HepG2 (cell line): ENCODE results near the gene SPRED2. TPM values are rescaled to one million over a fixed set of nuclear protein-coding genes. Genes with fewer than 3 reads are reported as not detected.

Experiments
- CBX5 ChIP-seq: sonication (generic); formaldehyde crosslinking; IDR thresholded peaks from 2 replicates; pipeline ENCODE4 v1.4.0; 2020; ENCODE audit warnings: missing genetic modification reagents, borderline replicate concordance
- CEBPG ChIP-seq: IDR thresholded peaks from 2 replicates; pipeline ENCODE4 v1.6.1; 2016
- FOSL2 ChIP-seq: sonication (generic); formaldehyde crosslinking; IDR thresholded peaks from 2 replicates; pipeline ENCODE4 v1.4.0; 2020; ENCODE audit warnings: missing genetic modification reagents
- MED1 ChIP-seq: sonication (generic); formaldehyde crosslinking; IDR thresholded peaks from 2 replicates; pipeline ENCODE4 v1.4.0; 2020; ENCODE audit warnings: missing genetic modification reagents
- PCBP2 ChIP-seq: fragments of 200-400 bp; formaldehyde crosslinking; optimal IDR thresholded peaks from 2 replicates; pipeline ENCODE3; 2018; ENCODE audit warnings: low read length, low read depth; ENCODE audit not compliant: poor library complexity, severe bottlenecking
- REST ChIP-seq, 2 experiments: IDR thresholded peaks; 2 replicates each; pipeline ENCODE4 v1.6.1; 2011 to 2012; ENCODE audit warnings: low read length in 2 of 2, borderline replicate concordance in 1 of 2, low read depth in 1 of 2, mild to moderate bottlenecking in 1 of 2, moderate library complexity in 1 of 2
- TAF15 ChIP-seq: fragments of 200-400 bp; formaldehyde crosslinking; IDR thresholded peaks from one replicate; pipeline ENCODE4 v1.6.1; 2018; ENCODE audit warnings: mild to moderate bottlenecking, low read depth, low read length; ENCODE audit not compliant: poor library complexity, severe bottlenecking
- TCF12 ChIP-seq, 2 experiments: fragments of 450-650 bp in 1 of 2; sonication (generic) in 1 of 2; formaldehyde crosslinking in 1 of 2; IDR thresholded peaks; 2 replicates each; pipeline versions ENCODE4 v1.6.1 to v1.8.0; 2017 to 2022; ENCODE audit warnings: antibody characterized with exemption in 1 of 2, mild to moderate bottlenecking in 1 of 2, missing genetic modification reagents in 1 of 2, moderate library complexity in 1 of 2
- ZNF512 ChIP-seq: sonication (generic); formaldehyde crosslinking; IDR thresholded peaks from 2 replicates; pipeline ENCODE4 v1.4.0; 2020; ENCODE audit warnings: mild to moderate bottlenecking, missing genetic modification reagents
- ZNF570 ChIP-seq: sonication (generic); formaldehyde crosslinking; IDR thresholded peaks from 2 replicates; pipeline ENCODE4 v1.4.0; 2020; ENCODE audit warnings: mild to moderate bottlenecking, missing genetic modification reagents, borderline replicate concordance
- ZNF839 ChIP-seq: sonication (generic); formaldehyde crosslinking; IDR thresholded peaks from 2 replicates; pipeline ENCODE4 v1.4.0; 2020; ENCODE audit warnings: missing genetic modification reagents, mild to moderate bottlenecking, borderline replicate concordance
- polyA plus RNA-seq, 8 experiments: library from polyadenylated mRNA; depleted of rRNA in 3 of 8; stranded (reverse) in 7 of 8; unstranded in 1 of 8; fragments of >200 nt; fragmentation: Illumina TruSeq in 4 of 8; extraction: Trizol in 4 of 8; gene quantifications; 2 replicates each; pipeline versions ENCODE4 v1.2.1 to v1.2.3, GENCODE V29; 2011 to 2016; ENCODE audit warnings: low read depth in 4 of 8, missing spikeins in 1 of 8, mixed read lengths in 1 of 8; ENCODE audit not compliant: insufficient read depth in 1 of 8
- total RNA-seq, 5 experiments: library from RNA; depleted of rRNA; stranded (reverse); fragments of >200 nt; fragmentation: Illumina TruSeq; extraction: Trizol; gene quantifications; 2 replicates each; pipeline ENCODE4 v1.2.3, GENCODE V29; 2016; ENCODE audit warnings: low read depth in 1 of 5
- TF ChIP-seq, protein P1 (sequence below): sonication (generic); formaldehyde crosslinking; IDR thresholded peaks from 2 replicates; pipeline ENCODE4 v1.5.0; 2020; ENCODE audit warnings: missing genetic modification reagents, mild to moderate bottlenecking, borderline replicate concordance
- TF ChIP-seq, protein P2 (sequence below): IDR thresholded peaks from 2 replicates; pipeline ENCODE4 v1.6.1; 2016; ENCODE audit warnings: control low read depth
- TF ChIP-seq, protein P3 (sequence below): sonication (generic); formaldehyde crosslinking; IDR thresholded peaks from 2 replicates; pipeline ENCODE4 v1.5.1; 2020; ENCODE audit warnings: missing genetic modification reagents, mild to moderate bottlenecking, borderline replicate concordance

Gene SPRED2
- total and polyA plus RNA-seq, 2 of the 13 experiments (the other 11 are each of a cell fraction or from before 2014, with no cell fraction given), result 13.0 to 37.0 TPM

DNA sequence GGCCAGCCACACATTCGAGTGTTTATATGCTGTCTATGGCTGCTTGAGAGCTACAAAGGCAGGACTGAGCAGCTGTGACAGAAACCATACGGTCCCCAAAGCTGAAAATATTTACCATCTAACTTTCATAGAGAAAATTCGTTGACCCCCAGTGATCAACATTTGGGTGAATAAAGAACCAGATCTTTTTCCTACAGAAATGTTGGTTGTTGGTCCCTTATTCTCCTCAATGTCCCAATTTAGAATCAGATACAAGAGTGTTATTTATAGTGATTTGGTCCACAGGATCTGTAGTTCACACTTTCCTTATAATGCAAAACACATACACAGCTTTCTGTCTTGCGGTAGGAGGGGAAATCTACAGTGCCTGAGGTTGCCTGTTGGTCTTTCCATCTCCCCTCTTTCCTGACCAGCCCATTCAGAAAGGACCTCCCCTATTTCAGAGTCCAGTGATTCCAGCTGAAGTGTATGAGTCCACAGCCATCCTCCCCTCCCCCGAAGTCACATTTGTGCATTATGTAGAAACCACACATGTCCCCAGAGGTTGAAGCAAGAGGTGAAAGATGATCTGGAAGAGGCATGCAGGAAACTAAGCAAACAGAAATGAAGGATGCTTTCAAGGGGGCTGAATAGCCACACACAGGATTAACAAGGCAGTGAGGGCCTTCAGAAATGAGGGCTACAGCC, 61.9 kb downstream of the SPRED2 start (continued):
- peak; percentile 85 for TF ChIP-seq CEBPG (CRISPR knock-in tag)
- TF ChIP-seq, protein P1, sequence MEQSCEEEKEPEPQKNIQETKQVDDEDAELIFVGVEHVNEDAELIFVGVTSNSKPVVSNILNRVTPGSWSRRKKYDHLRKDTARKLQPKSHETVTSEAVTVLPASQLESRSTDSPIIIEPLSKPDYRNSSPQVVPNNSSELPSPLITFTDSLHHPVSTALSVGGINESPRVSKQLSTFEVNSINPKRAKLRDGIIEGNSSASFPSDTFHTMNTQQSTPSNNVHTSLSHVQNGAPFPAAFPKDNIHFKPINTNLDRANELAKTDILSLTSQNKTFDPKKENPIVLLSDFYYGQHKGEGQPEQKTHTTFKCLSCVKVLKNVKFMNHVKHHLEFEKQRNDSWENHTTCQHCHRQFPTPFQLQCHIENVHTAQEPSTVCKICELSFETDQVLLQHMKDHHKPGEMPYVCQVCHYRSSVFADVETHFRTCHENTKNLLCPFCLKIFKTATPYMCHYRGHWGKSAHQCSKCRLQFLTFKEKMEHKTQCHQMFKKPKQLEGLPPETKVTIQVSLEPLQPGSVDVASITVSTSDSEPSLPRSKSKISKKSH (CRISPR knock-in tag), result no peak
- TF ChIP-seq, protein P2, sequence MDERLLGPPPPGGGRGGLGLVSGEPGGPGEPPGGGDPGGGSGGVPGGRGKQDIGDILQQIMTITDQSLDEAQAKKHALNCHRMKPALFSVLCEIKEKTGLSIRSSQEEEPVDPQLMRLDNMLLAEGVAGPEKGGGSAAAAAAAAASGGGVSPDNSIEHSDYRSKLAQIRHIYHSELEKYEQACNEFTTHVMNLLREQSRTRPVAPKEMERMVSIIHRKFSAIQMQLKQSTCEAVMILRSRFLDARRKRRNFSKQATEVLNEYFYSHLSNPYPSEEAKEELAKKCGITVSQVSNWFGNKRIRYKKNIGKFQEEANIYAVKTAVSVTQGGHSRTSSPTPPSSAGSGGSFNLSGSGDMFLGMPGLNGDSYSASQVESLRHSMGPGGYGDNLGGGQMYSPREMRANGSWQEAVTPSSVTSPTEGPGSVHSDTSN, result no peak
- peak; percentile 83 for TF ChIP-seq MED1 (CRISPR knock-in tag)
- TF ChIP-seq TAF15, result no peak
- TF ChIP-seq FOSL2 (CRISPR knock-in tag), result peak; percentile 77
- TF ChIP-seq REST (IDR thresholded peaks at IDR 0.05; ENCODE audit: borderline replicate concordance in 1 of 2, low read depth in 1 of 2, low read length in 2 of 2), result 0 out of 4 replicates have a peak, but pooled peaks of 1 of the 2 experiments have one; percentile 25
- TF ChIP-seq ZNF839 (CRISPR knock-in tag), result no peak
- TF ChIP-seq, protein P3, sequence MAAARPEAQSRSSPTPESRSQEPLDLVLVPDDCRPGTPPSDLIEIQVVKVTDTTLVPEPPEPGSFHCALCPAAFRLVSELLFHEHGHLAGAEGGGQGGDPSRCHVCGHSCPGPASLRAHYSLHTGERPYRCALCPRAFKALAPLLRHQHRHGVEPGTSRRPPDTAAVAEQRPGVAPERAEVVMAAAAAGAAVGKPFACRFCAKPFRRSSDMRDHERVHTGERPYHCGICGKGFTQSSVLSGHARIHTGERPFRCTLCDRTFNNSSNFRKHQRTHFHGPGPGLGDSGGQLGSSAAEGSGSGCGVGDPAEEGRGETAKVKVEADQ (CRISPR knock-in tag), result 0 out of 2 replicates have a peak, but pooled peaks have one; percentile 26
- TF ChIP-seq TCF12 (IDR thresholded peaks at IDR 0.05), result no peak
- no peak for TF ChIP-seq TCF12 (CRISPR knock-in tag; IDR thresholded peaks at IDR 0.05)
- no peak for TF ChIP-seq CBX5 (CRISPR knock-in tag)
- no peak for TF ChIP-seq ZNF570 (CRISPR knock-in tag)
- TF ChIP-seq ZNF512 (CRISPR knock-in tag), result no peak
- no peak for TF ChIP-seq PCBP2
